ENCODE results near the gene ZNF618.
A peak's percentile ranks its signal among the peaks of the same experiment; 100 is the strongest.

Gene ZNF618

GRCh38 chr9:113882636-113883164 lies 6.6 kb downstream of the ZNF618 start:
- TF ChIP-seq CTCF (conservative IDR thresholded peaks at IDR 0.05; ENCODE audit: low read length) (no peak), EZH2phosphoT487 (IDR thresholded peaks at IDR 0.05; ENCODE audit: borderline replicate concordance) (no peak)
- peaks cover 95% of the 10 kb centered on the region for H3K79me2 ChIP-seq (ENCODE audit: insufficient read depth, low read length)
- no peaks in the 10 kb centered on the region for H3K27me3 ChIP-seq (ENCODE audit: insufficient read depth, low read length, poor library complexity, severe bottlenecking)
- H3K4me2 ChIP-seq (ENCODE audit: low read depth, low read length, poor library complexity, severe bottlenecking) = peak overlapping the region; percentile 16
- H2AFZ ChIP-seq (ENCODE audit: low read length) = no peak overlapping the region
- H3K9ac ChIP-seq (ENCODE audit: low read depth, low read length, poor library complexity, severe bottlenecking) = no peak overlapping the region
- no peaks in the 10 kb centered on the region for H3K9me2 ChIP-seq (replicated peaks; ENCODE audit: low read depth, low read length)
- no peak overlapping the region for H3K4me3 ChIP-seq (ENCODE audit: low read length, poor library complexity, severe bottlenecking)
- H3K36me3 ChIP-seq (ENCODE audit: insufficient read depth, low read length) = no peaks in the 10 kb centered on the region
- H3K4me1 ChIP-seq (ENCODE audit: insufficient read depth, low read length, poor library complexity, severe bottlenecking) = peaks cover 64% of the 10 kb centered on the region
- no peaks in the 10 kb centered on the region for H3F3A ChIP-seq (ENCODE audit: low read depth)
- H4K20me1 ChIP-seq (ENCODE audit: insufficient read depth, low read length, poor library complexity, severe bottlenecking) = peaks cover 11% of the 10 kb centered on the region
- H3K9me3 ChIP-seq (ENCODE audit: insufficient read depth, low read depth, low read length) = no peaks in the 10 kb centered on the region

GRCh38 chr9:113885183-113886025 lies 9.3 kb downstream of the ZNF618 start:
- Histone ChIP-seq H3K27me3 (ENCODE audit: insufficient read depth, low read length, poor library complexity, severe bottlenecking) (no peaks in the 10 kb centered on the region), H3K4me1 (ENCODE audit: insufficient read depth, low read length, poor library complexity, severe bottlenecking) (peaks cover 42% of the 10 kb centered on the region), H3K4me3 (ENCODE audit: low read length, poor library complexity, severe bottlenecking) (peak overlapping the region; percentile 67), H3K9ac (ENCODE audit: low read depth, low read length, poor library complexity, severe bottlenecking) (peak overlapping the region; percentile 37), H3K79me2 (ENCODE audit: insufficient read depth, low read length) (peaks cover 90% of the 10 kb centered on the region), H4K20me1 (ENCODE audit: insufficient read depth, low read length, poor library complexity, severe bottlenecking) (peaks cover 11% of the 10 kb centered on the region), H3F3A (ENCODE audit: low read depth) (no peaks in the 10 kb centered on the region), H3K36me3 (ENCODE audit: insufficient read depth, low read length) (peaks cover 3% of the 10 kb centered on the region; the same call in 1 of the 2 replicates), H3K4me2 (ENCODE audit: low read depth, low read length, poor library complexity, severe bottlenecking) (peak overlapping the region; percentile 81), H3K9me2 (replicated peaks; ENCODE audit: low read depth, low read length) (no peaks in the 10 kb centered on the region), H2AFZ (ENCODE audit: low read length) (no peak overlapping the region), H3K9me3 (ENCODE audit: insufficient read depth, low read depth, low read length) (0 out of 2 replicates have a peak, but pooled peaks cover under 1% of the 10 kb centered on the region)
- TF ChIP-seq CTCF (conservative IDR thresholded peaks at IDR 0.05; ENCODE audit: low read length) (no peak), EZH2phosphoT487 (IDR thresholded peaks at IDR 0.05; ENCODE audit: borderline replicate concordance) (no peak)

GRCh38 chr9:113886026-113886369 lies 9.9 kb downstream of the ZNF618 start:
- no peaks in the 10 kb centered on the region for H3F3A ChIP-seq (ENCODE audit: low read depth)
- H3K9me2 ChIP-seq (replicated peaks; ENCODE audit: low read depth, low read length) = no peaks in the 10 kb centered on the region
- peaks cover 84% of the 10 kb centered on the region for H3K79me2 ChIP-seq (ENCODE audit: insufficient read depth, low read length)
- peaks cover 6% of the 10 kb centered on the region; the same call in 1 of the 2 replicates for H3K36me3 ChIP-seq (ENCODE audit: insufficient read depth, low read length)
- H3K4me1 ChIP-seq (ENCODE audit: insufficient read depth, low read length, poor library complexity, severe bottlenecking) = peaks cover 37% of the 10 kb centered on the region
- no peak overlapping the region for H2AFZ ChIP-seq (ENCODE audit: low read length)
- TF ChIP-seq CTCF (conservative IDR thresholded peaks at IDR 0.05; ENCODE audit: low read length) (no peak), EZH2phosphoT487 (IDR thresholded peaks at IDR 0.05; ENCODE audit: borderline replicate concordance) (no peak)
- H4K20me1 ChIP-seq (ENCODE audit: insufficient read depth, low read length, poor library complexity, severe bottlenecking) = peaks cover 11% of the 10 kb centered on the region
- 0 out of 2 replicates have a peak, but pooled peaks cover 7% of the 10 kb centered on the region for H3K9me3 ChIP-seq (ENCODE audit: insufficient read depth, low read depth, low read length)
- no peaks in the 10 kb centered on the region for H3K27me3 ChIP-seq (ENCODE audit: insufficient read depth, low read length, poor library complexity, severe bottlenecking)
- H3K4me2 ChIP-seq (ENCODE audit: low read depth, low read length, poor library complexity, severe bottlenecking) = peak overlapping the region; percentile 81
- H3K4me3 ChIP-seq (ENCODE audit: low read length, poor library complexity, severe bottlenecking) = peak overlapping the region; percentile 67
- H3K9ac ChIP-seq (ENCODE audit: low read depth, low read length, poor library complexity, severe bottlenecking) = peak overlapping the region; percentile 37
